8988T (cell line): ENCODE measurements around the gene ZNF497.
"Not testable (repeated sequence)": the region's sequence is repeated elsewhere in the genome, so short reads cannot be mapped to it uniquely, and the experiment has no call there.

Source experiments
- DNase-seq: peaks from one replicate; pipeline ENCODE4 v3.0.0; 2011

Gene ZNF497

GRCh38 chr19:58393725-58394033, 31.1 kb upstream of the ZNF497 start:
- DNase-seq, result peak; percentile 1

- DNase-seq, result peak; percentile 28
Measured at GRCh38 chr19:58392945-58393724, 30.6 kb upstream of the ZNF497 start.

GRCh38 chr19:58388175-58388526, 25.6 kb upstream of the ZNF497 start:
- no peak for DNase-seq

GRCh38 chr19:58387338-58388174, 25.0 kb upstream of the ZNF497 start:
- DNase-seq, result no peak

GRCh38 chr19:58386576-58387337, 24.2 kb upstream of the ZNF497 start, which contains the start of gene RPS5:
Gene RPS5 (plus strand): TSS chr19:58387269. CDS start chr19:58388138, 869 bp downstream.
- peak; percentile 91 for DNase-seq

GRCh38 chr19:58385891-58386575, 23.5 kb upstream of the ZNF497 start:
- no peak for DNase-seq

GRCh38 chr19:58385313-58385890, 22.9 kb upstream of the ZNF497 start:
- DNase-seq, result no peak

- DNase-seq, result no peak
Measured at GRCh38 chr19:58382997-58383603, 20.5 kb upstream of the ZNF497 start.

- DNase-seq, result no peak
Measured at GRCh38 chr19:58381460-58382212, 19.1 kb upstream of the ZNF497 start.

GRCh38 chr19:58380662-58381459, 18.3 kb upstream of the ZNF497 start, which contains the start of gene ZNF837:
Gene ZNF837 (minus strand): TSS chr19:58381030. CDS start chr19:58369332, 11,698 bp downstream.
- DNase-seq, result peak; percentile 87

GRCh38 chr19:58380037-58380661, 17.6 kb upstream of the ZNF497 start:
- DNase-seq, result no peak

GRCh38 chr19:58379246-58379645, 16.7 kb upstream of the ZNF497 start:
- no peak for DNase-seq

GRCh38 chr19:58376724-58377123, 14.2 kb upstream of the ZNF497 start:
- not testable (repeated sequence) for DNase-seq

- DNase-seq, result no peak
Measured at GRCh38 chr19:58374200-58374599, 11.6 kb upstream of the ZNF497 start.

- no peak for DNase-seq
Measured at GRCh38 chr19:58372311-58373133, 10.0 kb upstream of the ZNF497 start.

- DNase-seq, result no peak
Measured at GRCh38 chr19:58368561-58369360, 6.2 kb upstream of the ZNF497 start.

GRCh38 chr19:58367698-58368454, 5.3 kb upstream of the ZNF497 start:
- DNase-seq, result no peak
